Prostate gland (tissue), 2 donors: ENCODE measurements around the gene DRC1.

Experiments
- POLR2AphosphoS5 ChIP-seq: sonication (generic); formaldehyde crosslinking; IDR thresholded peaks from one replicate; pipeline ENCODE4 v1.6.1; 2017; ENCODE audit warnings: antibody characterized with exemption
- TF ChIP-seq, protein P1 (sequence below), 4 experiments: fragments of 200-600 bp in 2 of 4; fragments of 450-650 bp in 2 of 4; sonication (generic) in 2 of 4; IDR thresholded peaks; 1 replicate in 3 of 4; 2 replicates in 1 of 4; pipeline ENCODE4 v1.5.1; 2016 to 2019; ENCODE audit warnings: antibody characterized with exemption in 4 of 4, mild to moderate bottlenecking in 2 of 4, moderate library complexity in 2 of 4

DNA sequence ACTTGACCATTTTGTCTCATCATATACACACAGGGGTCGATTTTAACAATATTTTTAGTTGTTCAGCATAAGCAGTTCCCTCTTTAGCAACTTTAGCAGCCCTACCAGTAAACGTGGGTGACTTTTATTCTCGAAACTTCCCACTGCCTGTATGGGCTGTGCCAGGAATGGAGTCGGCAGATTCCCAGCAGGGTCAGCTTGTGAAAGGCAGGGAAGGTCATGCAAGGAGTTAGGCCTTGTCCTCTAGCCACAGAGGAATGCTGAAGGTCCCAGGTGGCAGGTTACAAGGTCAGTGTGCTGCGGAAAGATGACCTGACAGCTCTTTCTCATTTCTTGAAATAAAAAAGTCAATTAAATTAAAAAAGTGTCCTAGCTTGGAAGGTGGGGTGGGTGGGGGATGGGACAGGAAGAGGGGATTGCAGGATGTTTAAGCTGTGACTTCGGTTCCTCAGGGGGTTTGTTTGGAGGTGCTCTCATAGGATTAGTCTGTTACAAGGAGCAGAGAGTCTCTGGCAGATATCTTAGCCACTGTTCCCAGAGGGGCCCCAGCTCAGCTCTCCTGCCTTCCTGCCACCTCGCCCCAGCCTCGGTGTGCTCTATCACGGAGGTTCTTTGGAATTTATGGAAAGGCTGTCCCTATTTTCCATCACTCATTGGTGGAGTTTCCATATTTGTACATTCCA is 21.4 kb downstream of the DRC1 start:
- TF ChIP-seq, protein P1, sequence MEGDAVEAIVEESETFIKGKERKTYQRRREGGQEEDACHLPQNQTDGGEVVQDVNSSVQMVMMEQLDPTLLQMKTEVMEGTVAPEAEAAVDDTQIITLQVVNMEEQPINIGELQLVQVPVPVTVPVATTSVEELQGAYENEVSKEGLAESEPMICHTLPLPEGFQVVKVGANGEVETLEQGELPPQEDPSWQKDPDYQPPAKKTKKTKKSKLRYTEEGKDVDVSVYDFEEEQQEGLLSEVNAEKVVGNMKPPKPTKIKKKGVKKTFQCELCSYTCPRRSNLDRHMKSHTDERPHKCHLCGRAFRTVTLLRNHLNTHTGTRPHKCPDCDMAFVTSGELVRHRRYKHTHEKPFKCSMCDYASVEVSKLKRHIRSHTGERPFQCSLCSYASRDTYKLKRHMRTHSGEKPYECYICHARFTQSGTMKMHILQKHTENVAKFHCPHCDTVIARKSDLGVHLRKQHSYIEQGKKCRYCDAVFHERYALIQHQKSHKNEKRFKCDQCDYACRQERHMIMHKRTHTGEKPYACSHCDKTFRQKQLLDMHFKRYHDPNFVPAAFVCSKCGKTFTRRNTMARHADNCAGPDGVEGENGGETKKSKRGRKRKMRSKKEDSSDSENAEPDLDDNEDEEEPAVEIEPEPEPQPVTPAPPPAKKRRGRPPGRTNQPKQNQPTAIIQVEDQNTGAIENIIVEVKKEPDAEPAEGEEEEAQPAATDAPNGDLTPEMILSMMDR (IDR thresholded peaks at IDR 0.05) = no peak
- no peak for TF ChIP-seq POLR2AphosphoS5
